Activated T-helper 1 cell treated with anti-CD3 and anti-CD28 coated beads, Interleukin-2, amount 50 U/mL, for 16 hours (primary cell): ENCODE measurements around the gene SAMD9.
"Not testable (repeated sequence)": the region's sequence is repeated elsewhere in the genome, so short reads cannot be mapped to it uniquely, and the experiment has no call there.

Experiments
- DNase-seq, 2 donors: peaks; one replicate each; pipeline ENCODE4 v3.0.0-alpha.2; 2020; ENCODE audit warnings: low read depth in 1 of 2, low spot score in 1 of 2

Gene SAMD9

DNA sequence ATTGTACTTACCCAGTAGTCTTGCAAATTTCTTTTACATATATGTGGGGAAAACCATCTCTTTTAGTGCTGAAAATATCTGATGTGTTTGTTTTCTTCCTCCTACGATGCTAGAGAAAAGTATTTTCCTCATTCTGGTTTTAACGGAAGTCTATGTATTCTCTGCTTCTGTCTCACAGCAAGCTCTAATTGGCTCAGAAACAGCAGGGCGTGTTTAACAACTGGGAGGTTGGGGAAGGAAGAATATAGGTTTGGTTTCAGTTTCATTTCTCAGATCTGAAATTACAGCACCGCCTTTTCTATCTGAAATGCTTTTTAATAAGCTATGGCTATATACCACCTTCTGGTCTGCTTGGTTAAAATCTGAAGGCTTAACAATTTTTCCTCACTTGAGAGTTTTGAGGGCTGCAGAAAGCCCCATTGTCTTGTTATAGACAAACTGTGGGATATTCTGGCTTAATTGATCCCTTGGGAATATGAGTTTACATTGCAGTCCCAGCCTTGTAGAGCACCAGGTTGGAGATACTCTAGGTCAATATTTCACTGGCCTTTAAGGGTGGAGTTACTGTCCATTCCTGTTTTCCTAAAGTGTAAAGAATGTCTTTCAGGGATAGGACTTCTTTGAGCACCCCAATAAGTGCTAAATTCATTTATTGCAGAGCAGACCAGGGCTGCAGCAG is at the start of gene SAMD9:
Gene SAMD9, minus strand, starts transcription at position 128 of the 679 bp plus-strand sequence. CDS start 11,882 bp downstream, outside the sequence.
- peak in 1 of 2 donors; percentile 20 for DNase-seq

DNA sequence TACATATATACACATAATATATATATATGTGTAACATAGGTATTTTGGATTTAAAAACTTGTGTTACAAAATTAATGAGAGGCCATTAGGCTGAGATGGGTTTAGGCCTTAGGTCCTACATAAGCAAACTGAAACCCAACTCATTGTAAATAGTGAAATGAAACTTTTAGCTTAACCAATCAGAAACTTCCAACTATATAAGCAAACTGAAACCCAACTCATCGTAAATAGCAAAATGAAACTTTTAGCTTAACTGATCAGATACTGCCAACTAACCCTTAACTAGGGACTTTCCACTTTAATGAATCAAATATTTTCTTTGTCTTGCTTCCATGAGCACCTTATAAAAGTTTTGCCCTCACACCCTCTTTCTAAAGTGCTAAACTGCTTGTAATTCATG is 47.7 kb upstream of the SAMD9 start:
- no peak for DNase-seq

DNA sequence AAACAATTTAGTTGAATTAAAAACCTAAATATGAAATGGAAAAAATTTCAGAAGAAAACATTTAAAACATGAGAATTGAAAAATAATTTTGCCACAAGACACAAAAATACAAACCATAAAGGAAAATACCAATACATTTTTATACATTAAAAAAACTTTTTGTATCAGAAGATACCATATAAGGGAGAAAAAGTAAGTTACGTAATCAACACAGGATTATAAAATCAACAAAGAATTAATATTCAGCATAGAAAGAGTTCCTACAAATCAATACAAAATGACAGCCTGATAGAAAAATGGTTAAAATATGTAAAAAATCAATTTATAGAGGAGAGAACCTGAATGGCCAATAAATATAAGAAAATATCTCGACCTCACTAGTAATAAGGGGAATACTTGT is 47.0 kb upstream of the SAMD9 start:
- DNase-seq, result no peak

DNA sequence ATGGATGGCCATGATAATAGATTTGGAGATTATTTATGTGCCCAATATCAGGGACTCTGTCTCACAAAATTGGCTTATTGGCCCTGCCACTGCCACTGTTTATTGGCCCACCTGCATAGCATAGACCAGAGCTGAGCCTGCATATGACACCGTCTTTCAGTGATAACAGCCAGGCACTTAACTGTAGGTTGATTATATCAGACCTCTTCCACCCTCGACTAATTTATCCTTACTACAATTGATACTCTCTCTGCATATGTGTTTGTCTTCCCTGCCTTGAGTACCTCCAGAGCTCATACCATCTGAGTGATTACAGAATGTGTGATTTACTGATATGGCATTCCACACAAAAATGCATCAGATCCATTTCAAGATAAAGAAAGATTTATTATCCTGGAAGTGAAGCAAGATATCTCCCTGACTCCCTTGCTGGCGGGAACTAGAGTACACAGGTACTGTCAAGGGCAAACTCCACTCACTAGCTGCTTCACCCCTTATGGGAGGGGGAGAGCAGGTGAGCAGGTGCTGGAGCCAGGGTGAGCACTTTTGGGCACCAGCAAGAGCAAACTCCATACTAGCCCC is 43.5 kb upstream of the SAMD9 start:
- no peak for DNase-seq

DNA sequence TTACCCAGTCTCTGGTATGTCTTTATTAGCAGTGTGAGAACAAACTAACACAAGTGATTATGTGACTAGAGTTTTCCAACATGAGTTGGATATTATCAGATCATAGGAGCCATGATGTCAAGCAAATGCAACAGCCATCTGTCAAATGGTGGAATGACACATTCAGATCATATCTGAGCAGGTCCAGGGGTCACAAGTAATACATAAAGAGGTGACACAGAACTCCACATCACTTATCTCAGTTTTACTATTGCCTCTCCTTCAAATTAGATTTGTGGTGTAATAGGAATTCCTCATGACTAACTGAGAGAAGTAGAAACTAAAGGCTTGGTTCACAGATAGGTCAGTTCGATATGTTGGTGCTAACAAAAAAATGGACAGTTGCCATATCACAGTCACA is 42.6 kb upstream of the SAMD9 start:
- DNase-seq, result no peak

DNA sequence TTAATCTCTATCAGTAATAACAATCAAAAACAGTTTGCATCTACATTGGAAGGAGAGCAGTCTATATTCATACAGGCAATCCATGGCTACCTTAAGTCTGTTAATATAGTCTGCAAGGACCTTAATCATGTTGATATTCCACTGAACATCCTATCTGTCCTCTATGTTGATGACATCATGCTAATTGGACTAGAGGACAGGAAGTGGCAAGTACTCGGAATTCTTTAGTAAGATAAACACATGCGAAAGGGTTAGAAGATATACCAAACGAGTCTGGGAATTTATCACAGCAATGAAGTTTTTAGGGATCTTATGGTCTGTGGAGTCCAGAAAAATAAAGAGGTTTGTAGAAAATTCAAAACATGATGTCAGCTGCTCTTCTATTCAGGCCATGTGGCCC is 41.7 kb upstream of the SAMD9 start:
- DNase-seq, result no peak

DNA sequence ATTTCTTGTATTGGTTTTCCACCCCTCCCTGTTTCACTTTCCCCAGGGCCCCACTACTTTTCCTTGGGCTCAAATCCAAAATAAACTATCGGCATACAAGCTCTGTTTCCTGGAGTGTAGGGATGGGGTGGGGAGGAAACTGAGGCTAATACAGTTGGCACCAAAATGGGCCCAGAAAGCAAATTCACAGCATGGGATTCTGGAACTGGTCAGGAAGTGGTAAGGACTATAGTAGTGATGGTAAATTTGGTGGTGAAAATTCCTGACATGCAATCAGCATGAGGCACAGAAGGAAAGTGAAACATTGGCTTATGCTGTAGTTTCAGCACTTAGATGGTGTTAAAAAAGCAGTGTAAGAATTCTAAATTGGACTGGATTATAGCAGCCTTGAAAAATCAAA is 39.1 kb upstream of the SAMD9 start:
- DNase-seq, result no peak

DNA sequence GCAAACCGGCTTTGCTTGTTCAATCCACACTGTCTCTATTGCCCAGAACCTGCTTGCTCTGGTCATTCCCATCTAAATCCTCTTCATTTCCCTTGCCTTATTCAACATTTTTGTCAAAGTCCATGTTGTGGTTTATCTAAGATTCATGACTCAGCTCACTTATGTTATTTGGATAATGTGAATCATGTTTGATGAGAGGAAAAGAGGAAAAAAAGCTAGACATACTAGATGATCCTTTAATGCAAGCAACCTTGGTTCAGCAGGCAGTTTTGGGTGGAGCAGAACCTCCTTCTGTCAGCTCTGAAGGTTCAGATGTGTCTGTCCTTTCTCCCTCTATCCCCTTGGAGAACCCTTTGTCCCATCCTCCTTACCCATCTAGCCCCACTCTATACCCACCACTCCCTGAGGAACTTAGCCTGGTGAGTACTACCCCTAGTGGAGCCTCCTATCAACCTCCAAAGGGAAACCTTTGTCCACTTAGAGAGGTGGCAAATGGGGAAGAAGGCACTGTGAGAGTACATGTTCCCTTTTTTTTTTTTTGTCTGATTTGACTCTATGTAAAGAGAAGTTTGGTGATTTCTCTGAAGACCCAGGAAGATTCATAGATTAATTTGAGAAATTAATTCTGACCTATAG is 32.5 kb upstream of the SAMD9 start:
- no peak for DNase-seq

DNA sequence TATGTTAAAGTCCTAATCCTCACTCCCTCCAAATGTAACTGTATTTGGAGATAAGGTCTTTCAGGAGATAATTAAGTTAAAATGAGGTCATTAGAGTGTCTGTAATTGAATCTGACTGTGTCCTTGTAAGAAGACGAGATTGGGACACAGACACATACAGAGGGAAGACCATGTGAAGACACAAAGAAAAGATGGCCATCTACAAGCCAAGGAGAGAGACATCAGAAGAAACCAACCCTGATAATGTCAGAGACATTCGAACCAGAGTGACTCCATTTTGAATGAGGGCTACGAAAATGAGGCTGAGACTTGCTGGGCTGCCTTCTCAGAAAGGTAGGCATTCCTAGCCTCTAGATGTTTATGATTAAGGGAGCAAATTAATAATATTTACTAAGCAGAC is 30.9 kb upstream of the SAMD9 start:
- DNase-seq, result no peak

DNA sequence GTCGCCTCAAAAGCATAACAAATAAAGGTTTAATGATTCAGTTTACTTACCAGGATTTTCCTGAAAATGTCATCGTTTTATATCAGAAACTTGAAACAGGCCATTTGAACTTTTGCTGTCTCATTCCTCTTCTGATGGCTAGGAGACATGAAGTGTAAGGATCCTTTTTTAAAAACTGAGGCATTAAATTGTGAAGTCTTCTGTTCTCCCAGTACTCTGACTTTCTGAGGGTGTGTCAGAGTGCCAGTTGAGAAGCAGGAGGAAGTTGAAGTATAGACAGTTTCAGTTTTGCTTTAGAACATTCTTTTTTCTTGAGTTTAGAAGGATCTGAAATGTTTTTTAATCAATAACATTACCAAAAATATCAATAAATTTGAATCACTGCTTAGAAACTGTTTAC is 30.4 kb upstream of the SAMD9 start, which contains the start of gene SAMD9L:
Gene SAMD9L, minus strand, starts transcription at position 242 of the 400 bp plus-strand sequence. CDS start 12,414 bp downstream, outside the sequence.
- DNase-seq, result no peak

DNA sequence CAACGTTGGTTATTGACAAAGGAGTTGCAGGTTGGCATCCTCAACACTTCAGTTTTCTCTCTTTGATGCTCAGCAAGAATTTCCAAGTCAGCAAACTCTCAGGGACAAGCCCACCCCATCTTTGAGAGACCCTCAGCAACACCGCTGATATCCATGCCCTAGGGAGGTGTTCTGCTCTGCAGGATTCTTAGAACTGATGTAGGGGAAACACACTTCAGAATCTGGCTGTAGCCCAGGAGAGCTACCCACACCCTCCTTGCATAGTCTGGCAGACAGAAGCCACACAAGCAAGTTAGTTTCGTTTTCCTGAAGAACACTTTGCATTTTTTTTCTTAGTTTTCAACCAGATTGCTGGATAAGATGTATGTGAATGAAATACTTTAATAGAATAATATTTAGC is 29.6 kb upstream of the SAMD9 start:
- DNase-seq, result no peak

DNA sequence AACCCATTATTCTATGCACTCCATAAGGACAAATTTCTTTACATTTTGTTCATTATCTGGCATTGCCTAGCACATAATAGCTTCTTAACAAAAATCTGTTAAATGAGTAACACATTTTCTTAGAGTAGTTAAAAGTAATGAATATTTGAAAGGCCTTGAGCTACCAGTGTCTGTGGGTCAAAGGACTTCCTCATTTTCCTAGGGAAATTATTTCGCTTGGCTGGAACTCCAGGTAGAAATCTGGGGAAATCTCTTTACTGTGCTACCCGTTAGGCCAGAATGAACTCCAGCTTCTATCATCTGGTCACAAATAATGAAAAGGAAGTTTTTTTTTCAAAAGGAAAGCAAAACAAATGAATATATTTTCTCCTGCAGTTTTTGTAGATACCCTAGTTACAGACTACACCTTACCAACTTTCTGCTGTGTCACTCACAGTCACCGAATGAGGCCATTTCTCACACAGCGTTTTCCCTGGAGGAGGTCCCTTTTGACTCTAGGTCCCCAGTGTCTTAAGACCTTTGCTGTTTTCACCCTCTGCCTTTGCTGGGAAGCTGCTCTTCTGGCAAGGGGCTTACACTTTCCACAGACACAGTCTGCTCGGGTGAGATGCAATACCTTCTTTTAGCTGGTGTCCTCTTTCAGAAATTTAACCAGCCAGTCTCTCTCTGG is 28.8 kb upstream of the SAMD9 start:
- DNase-seq, result no peak

DNA sequence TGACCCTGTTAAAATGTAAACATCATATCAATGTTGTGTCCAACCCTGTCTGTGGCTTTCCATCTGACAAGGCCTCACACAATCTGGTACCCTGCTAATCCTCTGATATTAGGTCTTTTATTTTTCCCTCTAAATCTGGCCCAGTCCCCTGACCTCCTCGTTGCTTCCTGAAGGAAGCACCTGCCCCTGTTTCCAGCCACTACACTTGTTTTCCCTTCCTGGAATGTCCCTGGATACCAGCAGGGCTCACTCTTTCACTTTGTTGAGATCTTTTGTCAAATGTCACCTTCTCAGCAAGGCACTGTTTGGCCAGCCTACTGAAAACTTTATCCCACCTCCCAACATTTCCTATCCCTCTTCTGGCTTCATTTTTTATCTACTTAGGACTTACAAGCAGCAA is 28.3 kb upstream of the SAMD9 start:
- DNase-seq, result no peak

DNA sequence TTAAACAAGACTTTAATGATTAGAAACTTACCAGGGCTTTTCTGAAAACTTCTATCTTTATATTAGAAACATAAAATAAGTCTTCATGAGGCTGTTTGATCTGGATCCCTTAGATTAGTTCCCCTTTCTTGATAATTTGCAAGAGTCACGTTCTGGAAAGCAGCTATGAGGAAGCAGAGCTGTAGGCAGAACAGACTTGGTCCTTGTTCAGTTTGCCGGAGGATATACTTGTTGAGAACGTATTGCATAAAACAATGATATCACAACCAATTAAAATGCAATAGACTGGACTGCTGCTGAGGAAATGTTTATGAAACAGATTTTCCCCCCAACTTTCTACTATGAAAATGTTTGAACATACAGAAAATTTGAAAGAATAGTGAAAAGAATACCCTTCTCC is 27.6 kb upstream of the SAMD9 start:
- DNase-seq, result no peak

DNA sequence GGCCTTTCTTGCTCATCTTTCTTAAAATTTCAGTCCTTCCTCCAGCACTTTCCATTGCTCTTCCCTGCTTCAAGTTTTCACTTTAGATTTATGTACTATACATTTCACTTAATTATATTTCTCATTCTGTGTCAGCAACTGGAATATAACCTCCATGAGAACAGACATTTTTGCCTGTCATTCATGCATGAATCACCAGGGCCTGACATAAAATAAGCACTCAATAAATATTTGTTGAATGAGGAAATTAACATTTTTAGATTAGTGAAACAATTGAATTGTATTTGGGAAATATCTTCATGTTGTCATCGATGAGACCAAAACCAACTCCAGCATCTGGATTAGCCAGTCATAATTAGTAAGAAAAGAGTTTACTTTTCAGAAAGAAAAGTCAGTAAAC is 24.3 kb upstream of the SAMD9 start:
- DNase-seq, result no peak

DNA sequence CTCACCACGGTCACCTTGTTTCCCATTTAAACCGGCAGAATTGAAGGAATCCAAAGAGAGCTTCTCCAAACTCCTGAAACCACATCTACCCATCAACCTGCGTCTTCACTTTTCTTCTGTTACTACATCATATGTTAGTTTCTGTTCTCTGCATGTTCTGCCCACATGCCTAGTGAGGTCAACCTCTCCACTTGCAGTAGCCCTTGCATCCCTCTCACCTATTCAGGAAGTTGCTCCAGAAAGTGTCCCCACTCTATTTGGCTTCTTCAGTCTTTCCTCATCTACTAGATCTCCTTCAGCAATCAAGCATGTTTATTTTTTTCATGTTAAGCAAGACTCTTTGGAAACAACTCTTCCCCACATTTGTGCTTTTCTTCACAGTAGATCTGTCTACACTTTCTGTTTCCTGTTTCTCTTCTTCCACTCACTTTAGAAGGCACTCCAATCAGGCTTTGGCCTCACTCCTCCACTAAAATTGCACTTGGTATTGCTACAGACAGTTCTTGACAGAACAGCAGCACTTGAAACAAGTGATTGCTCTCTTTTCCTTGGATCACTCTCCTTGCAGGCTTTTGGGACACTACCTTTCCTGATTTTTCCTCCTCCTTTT is 22.9 kb upstream of the SAMD9 start:
- no peak for DNase-seq

DNA sequence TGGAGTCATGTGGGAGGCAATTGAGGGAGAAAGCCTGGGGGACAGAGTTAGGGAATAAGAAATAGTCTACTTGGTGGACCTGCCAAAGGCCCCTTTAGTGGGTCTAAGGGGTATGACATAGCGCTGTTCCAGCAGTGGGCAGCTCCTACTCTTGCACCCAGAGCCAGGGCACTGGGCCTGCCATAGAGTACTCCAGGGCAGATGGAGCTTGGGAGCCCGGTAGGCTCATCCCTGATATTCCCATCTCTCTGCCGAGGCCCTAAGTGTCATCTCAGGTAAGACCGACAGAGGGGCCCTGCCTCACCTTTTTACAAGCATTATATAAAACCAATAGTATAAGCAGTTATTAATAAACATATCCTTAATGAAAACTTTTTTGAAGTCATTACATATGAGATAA is 20.8 kb upstream of the SAMD9 start:
- no peak for DNase-seq

DNA sequence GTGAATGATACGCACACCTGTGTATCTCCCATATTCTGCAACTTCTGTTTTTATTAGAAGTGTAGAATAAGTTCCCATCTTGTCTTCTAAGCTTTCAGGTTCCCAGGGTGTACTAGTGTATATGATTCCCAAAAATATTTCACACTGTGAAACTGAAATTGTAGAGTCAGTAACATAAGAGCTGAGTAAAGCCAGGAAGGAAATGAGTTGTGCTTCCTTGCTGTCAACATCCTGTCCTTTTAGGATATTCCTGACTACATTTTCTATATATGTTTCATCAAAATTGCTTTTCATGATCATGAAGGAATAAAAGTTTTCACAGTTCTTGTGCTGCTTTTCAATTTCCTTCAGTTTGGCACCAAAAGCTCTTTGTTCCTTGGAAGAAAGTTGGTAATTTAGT is 15.2 kb upstream of the SAMD9 start:
- DNase-seq, result no peak

DNA sequence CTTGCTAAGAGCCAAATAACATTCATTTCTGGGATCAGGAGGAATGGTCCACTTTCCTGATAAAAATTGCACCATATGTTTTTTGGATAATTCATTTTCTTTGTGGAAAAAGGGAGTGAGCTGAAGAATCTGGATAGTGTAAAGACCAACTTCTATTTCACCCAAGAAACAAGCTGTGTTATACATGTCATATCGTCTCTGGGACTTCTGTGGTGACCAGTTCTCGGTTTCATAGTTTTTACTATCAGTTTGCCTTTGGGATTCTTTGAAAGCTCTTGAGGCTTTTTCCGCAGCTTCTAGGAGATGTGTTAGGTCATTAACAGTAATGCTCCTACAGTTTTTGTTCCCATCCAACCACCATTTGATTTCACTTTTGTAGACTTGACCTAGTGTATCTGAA is 14.4 kb upstream of the SAMD9 start:
- no peak for DNase-seq

DNA sequence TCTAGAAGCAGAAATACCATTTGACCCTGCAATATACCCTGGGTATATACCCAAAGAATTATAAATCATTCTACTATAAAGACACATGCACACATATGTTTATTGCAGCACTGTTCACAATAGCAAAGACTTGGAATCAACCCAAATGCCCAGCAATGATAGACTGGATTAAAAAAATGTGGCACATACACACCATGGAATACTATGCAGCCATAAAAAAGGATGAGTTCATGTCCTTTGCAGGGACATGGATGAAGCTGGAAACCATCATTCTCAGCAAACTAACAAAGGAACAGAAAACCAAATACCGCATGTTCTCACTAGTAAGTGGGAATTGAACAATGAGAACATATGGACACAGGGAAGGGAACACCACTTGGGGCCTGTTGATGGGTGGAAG is 9.2 kb upstream of the SAMD9 start:
- DNase-seq, result not testable (repeated sequence)

DNA sequence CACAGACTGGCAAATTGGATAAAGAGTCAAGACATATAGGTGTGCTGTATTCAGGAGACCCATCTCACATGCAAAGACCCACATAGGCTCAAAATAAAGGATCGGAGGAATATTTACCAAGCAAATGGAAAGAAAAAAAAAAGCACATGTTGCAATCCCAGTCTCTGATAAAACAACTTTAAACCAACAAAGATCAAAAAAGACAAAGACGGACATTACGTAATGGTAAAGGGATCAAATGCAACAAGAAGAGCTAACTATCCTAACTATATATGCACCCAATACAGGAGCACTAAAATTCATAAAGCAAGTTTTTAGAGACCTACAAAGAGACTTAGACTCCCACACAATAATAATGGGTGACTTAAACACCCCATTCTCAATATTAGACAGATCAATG is 5.8 kb upstream of the SAMD9 start:
- not testable (repeated sequence) for DNase-seq
